Activated CD4-positive, alpha-beta T cell treated with anti-CD3 and anti-CD28 coated beads, Interleukin-2, amount 50 U/mL, for 4 hours (primary cell): ENCODE measurements around the gene GYPB.
"Not testable (repeated sequence)": the region's sequence is repeated elsewhere in the genome, so short reads cannot be mapped to it uniquely, and the experiment has no call there.

Source experiments
- DNase-seq, 2 experiments: peaks; one replicate each; pipeline ENCODE4 v3.0.0-alpha.2; 2020

Gene GYPB

DNA sequence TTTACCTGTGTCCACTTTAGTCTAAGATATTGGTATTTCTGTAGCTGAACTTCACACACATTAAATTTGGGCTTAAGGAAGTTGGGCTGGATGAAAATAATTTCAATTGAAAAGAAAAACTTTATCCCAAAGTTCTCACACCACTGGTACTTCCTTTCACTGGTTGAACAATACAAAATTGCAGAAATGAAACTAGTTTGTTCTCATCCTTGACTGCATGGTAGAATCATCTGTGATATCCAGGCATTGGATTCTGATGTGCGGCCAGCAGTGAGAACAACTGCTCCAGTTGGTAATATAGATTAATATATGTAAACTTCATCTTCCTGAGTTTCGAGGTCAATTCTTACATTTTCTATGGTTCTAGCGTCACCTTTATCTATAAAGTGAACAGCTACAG is 10.6 kb downstream of the GYPB start:
- DNase-seq: not testable (repeated sequence)

DNA sequence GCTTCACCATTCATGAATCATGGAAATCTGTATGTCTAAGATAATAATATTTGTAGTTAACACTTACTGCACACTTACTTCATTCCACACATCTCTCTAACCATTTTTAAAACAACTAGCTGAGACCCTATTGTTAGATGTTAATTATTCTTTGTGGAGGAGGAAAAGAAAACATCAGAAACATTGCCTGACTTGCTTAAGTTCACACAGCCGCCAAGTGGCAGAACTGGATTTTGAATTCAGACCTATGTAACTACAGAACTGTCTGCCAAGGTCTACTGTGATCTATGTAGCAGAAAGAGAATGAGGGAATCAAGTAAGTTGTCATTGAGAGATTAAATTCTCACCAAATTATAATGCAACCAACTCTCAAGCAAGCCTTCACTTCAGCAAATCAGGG is 11.2 kb downstream of the GYPB start:
- not testable (repeated sequence) for DNase-seq

GRCh38 chr4:144006200-144006803 is 12.9 kb downstream of the GYPB start:
- DNase-seq: not testable (repeated sequence)

- not testable (repeated sequence) for DNase-seq
Observed at GRCh38 chr4:144005558-144005953, 13.6 kb downstream of the GYPB start.

DNA sequence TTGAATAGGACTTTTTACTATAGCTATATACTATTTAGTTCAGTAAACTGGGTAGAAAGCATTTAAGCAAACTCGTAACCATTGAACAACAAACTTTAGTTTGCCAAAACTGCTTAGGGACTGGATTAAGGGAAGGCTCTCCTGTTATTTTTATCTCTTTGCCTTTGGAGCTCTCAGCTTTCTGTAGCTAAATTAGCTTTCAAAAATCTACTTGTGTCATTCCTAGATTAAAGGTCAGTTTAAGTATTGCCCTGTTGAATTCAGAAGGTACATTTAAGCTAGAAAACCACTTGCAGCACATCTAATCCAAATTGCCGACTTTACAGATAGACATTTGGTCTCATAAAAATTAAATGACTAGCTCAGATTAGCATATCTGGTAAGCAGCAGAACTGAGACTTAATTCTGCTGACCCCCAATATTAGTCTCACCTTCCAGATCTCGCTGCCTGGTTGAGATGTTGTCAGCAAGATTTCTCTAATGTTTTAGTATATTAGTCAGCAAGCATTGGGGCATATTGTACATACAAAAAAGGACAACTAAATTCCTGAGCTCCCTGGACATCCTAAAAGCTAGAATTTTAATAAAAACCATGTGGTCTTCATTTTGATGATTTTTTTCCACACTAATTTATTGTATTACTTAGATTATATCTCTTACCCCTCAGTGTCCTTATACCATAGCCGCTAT is 14.2 kb downstream of the GYPB start:
- DNase-seq: not testable (repeated sequence)

GRCh38 chr4:144003890-144004265 is 15.3 kb downstream of the GYPB start:
- not testable (repeated sequence) for DNase-seq

- DNase-seq: not testable (repeated sequence)
Observed at GRCh38 chr4:144003205-144003889, 15.8 kb downstream of the GYPB start.

DNA sequence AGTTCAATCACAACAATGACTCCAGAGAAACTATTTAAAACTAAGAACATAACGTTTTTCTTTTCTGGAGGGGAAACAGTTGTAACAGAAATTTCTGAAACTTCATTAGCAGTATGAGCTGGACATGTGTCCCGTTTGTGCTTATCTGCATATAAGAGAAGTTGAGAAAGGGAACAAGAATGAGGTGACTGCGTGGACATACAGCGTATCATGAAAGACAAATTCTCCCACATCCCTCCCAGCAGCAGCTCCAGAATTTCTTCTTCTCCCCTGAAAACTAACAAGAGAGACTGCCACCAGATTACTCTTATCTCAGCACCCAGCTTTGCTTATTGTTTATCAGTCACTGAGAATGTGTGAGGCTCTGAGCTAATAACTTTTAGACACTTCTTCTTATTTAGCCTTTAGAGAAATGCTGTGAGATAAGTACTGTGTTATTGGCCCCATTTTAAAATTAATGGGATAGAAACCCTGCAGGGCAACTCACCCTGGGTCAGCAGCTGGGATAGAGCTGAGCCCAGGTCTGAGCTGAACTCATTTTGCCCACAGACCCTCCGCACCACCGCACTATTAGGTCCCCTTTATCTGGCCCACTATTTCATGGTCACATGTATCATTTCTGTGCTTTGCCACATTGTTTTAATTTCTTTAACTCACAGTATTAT is 18.7 kb downstream of the GYPB start:
- DNase-seq: not testable (repeated sequence)

DNA sequence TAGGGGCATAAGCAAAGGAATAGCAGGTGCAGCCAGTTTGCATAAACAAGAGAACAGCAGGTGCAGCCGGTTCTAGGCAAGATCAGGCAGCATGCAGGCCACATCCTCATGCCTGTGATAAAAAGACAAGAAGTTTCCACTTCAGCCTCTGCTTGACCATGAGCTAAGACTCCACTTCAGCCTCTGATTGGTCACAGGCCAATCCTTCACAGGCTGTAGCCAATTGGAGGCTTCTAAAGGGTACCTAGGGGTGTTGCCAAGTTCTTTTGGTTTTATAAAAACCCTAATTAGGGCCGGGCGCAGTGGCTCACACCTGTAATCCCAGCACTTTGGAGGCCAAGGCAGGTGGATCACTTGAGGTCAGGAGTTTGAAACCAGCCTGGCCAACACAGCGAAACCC is 23.0 kb downstream of the GYPB start:
- not testable (repeated sequence) for DNase-seq

GRCh38 chr4:143991761-143992160 is 27.4 kb downstream of the GYPB start:
- DNase-seq: not testable (repeated sequence)

- DNase-seq: not testable (repeated sequence)
Observed at GRCh38 chr4:143990717-143991116, 28.5 kb downstream of the GYPB start.

- DNase-seq: no peak
Observed at GRCh38 chr4:143986180-143986579, 33.0 kb downstream of the GYPB start.

- not testable (repeated sequence) for DNase-seq
Observed at GRCh38 chr4:143980776-143981175, 38.4 kb downstream of the GYPB start.

DNA sequence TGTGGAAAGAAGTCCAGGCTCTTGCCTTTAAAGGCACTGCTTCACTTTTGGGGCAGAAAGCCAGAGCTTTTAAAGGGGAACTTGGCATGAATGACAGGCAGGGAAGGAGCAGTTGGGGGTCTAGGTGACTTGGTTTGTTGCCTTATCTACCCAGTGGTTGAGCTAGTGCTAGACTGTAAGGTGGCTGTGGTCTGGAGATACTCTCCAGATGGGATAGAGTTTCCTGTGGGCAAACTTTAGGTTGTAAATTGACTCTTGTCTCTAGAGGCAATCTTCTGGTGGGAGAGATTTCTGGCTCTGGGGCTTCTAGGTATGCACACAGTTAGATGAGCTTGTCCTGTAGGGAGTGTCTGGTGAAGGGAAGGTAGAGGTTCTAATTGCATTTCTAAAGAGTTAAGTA is 43.7 kb downstream of the GYPB start:
- not testable (repeated sequence) for DNase-seq

DNA sequence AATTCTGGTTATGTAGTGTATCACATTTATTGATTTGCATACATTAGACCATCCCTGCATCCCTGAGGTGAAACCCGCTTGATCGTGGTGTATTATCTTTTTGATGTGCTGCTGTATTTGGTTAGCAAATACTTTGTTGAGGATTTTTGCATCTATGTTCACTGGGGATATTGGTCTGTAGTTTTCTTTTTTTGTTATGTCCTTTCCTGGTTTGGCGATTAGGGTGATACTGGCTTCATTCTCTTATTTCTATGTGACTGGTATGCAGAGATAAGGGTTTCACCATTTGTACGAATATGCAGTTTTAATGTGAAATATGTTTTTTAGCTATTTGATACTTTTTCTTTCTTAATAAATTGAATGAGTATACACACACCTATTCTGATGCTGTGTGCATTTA is 45.2 kb downstream of the GYPB start:
- DNase-seq: not testable (repeated sequence)

DNA sequence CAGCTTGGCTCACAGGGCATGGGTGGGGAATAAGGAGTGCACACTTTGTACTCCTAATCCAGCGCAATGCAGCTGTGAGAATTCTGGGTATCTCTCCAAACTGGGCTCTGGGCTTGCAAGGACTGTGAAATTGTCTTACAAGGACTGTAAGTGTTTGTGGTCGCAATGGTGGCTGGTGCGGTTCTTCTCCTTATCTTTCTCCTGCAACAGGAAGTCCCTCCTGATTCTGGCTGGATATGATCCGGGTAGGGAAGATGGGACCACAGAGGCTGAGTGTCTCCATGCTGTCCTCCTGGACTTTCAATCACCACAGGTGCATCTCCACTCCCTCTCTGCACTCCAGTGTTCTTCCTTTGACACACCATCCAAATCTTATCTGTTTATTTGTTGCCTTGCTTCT is 58.1 kb downstream of the GYPB start:
- DNase-seq: no peak

DNA sequence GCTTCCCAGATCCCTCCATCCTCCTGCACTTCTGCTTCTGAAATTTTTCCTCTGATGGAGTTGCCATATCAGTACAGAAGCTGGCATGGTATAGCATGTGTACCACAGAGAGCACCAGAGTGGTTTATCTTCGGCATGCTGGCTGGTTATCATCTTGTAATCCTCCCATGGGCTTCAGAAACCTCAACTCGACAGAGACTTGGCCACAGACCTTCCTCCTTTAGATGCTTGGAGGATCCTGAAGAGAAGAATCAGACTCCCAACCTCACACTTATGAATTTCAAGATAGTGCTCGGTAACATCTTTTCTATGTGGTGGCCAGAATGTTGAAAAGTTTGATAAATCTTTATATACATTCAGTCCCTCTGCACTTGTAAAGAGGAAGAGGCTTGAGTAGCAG is 63.9 kb downstream of the GYPB start:
- DNase-seq: not testable (repeated sequence)

GRCh38 chr4:143951458-143951972 is 67.7 kb downstream of the GYPB start:
- DNase-seq: not testable (repeated sequence)

DNA sequence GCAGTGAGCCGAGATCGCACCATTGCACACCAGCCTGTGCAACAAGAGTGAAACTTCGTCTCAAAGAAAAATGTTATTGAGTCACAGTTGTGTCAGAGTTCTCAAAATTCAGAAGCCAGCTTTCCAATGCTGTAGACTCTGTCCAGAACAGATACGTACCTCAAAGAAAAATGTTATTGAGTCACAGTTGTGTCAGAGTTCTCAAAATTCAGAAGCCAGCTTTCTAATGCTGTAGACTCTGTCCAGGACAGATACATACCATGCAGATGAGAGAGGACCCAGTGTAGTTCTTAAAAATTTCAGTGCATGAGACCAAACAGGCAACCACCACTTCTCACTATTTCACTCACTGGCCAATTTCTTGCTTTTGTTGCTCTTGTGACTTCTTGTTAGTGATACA is 68.2 kb downstream of the GYPB start:
- not testable (repeated sequence) for DNase-seq

DNA sequence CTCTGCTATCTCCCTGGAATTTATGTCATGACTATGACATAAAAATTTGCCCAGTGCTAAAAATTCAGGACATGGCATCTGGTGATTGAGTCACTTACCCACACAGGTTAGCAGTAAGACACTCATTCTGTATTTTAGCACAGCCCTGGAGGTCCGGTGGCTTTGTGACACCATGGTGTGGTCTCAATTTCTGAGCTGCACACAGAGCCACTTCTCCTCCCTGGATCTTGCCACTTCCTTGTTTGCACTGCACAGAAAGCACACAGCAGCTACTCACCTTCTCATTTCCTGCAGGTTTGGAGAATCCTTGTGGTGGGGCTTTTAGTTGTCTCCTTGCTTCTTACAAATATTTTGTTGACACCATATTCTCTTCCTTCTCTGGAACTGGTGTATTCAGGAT is 69.0 kb downstream of the GYPB start:
- not testable (repeated sequence) for DNase-seq

- DNase-seq: not testable (repeated sequence)
Observed at GRCh38 chr4:143947493-143947892, 71.7 kb downstream of the GYPB start.
